Measurements from ENCODE around the gene FBXO31. TPM values are rescaled to one million over a fixed set of nuclear protein-coding genes. Genes with fewer than 3 reads are reported as not detected.
A peak's percentile ranks its signal among the peaks of the same experiment; 100 is the strongest.

Gene FBXO31
- total and polyA plus RNA-seq, 9 of the 15 experiments (the other 6 are each of a cell fraction or from before 2014, with no cell fraction given), result 0.18 to 33.3 (median 10.9) TPM

- TF ChIP-seq, protein P1, sequence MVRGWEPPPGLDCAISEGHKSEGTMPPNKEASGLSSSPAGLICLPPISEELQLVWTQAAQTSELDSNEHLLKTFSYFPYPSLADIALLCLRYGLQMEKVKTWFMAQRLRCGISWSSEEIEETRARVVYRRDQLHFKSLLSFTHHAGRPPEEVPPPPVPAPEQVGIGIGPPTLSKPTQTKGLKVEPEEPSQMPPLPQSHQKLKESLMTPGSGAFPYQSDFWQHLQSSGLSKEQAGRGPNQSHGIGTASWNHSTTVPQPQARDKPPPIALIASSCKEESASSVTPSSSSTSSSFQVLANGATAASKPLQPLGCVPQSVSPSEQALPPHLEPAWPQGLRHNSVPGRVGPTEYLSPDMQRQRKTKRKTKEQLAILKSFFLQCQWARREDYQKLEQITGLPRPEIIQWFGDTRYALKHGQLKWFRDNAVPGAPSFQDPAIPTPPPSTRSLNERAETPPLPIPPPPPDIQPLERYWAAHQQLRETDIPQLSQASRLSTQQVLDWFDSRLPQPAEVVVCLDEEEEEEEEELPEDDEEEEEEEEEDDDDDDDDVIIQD (CRISPR knock-in tag; IDR thresholded peaks at IDR 0.05), result no peak
- TF ChIP-seq, protein P2, sequence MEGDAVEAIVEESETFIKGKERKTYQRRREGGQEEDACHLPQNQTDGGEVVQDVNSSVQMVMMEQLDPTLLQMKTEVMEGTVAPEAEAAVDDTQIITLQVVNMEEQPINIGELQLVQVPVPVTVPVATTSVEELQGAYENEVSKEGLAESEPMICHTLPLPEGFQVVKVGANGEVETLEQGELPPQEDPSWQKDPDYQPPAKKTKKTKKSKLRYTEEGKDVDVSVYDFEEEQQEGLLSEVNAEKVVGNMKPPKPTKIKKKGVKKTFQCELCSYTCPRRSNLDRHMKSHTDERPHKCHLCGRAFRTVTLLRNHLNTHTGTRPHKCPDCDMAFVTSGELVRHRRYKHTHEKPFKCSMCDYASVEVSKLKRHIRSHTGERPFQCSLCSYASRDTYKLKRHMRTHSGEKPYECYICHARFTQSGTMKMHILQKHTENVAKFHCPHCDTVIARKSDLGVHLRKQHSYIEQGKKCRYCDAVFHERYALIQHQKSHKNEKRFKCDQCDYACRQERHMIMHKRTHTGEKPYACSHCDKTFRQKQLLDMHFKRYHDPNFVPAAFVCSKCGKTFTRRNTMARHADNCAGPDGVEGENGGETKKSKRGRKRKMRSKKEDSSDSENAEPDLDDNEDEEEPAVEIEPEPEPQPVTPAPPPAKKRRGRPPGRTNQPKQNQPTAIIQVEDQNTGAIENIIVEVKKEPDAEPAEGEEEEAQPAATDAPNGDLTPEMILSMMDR (IDR thresholded peaks at IDR 0.05 in 2 of 3, conservative IDR thresholded peaks at IDR 0.05 in 1 of 3; ENCODE audit: insufficient read depth in 2 of 3, low read depth in 1 of 3, low read length in 3 of 3), result peak in 2 of 3 experiments; percentile 1 to 24; a peak in 2 of 6 replicates
- peak; percentile 92 for TF ChIP-seq ETS1 (conservative IDR thresholded peaks at IDR 0.05; ENCODE audit: control insufficient read depth, low read depth, low read length)
- no peak for TF ChIP-seq SMARCB1 (IDR thresholded peaks at IDR 0.05; ENCODE audit: insufficient read length, low read depth)
- no peak for TF ChIP-seq ZBTB8A (IDR thresholded peaks at IDR 0.05; ENCODE audit: partially characterized antibody)
- peak; percentile 74; the same call in 1 of the 2 replicates for TF ChIP-seq ADNP (tag; IDR thresholded peaks at IDR 0.05)
- TF ChIP-seq PPARD (CRISPR knock-in tag; IDR thresholded peaks at IDR 0.05), result no peak
- no peak for TF ChIP-seq ZNF143 (CRISPR knock-in tag; IDR thresholded peaks at IDR 0.05)
- no peak for TF ChIP-seq BACH1 (tag; IDR thresholded peaks at IDR 0.05)
- TF ChIP-seq ZHX1 (conservative IDR thresholded peaks at IDR 0.05; ENCODE audit: low read length), result no peak
- TF ChIP-seq VEZF1 (CRISPR knock-in tag; IDR thresholded peaks at IDR 0.05), result peak; percentile 85
- TF ChIP-seq NEUROD1 (IDR thresholded peaks at IDR 0.05; ENCODE audit: borderline replicate concordance, low read depth, low read length, partially characterized antibody), result no peak
- TF ChIP-seq MTA1 (IDR thresholded peaks at IDR 0.05; ENCODE audit: borderline replicate concordance), result peak; percentile 78
- TF ChIP-seq, protein P3, sequence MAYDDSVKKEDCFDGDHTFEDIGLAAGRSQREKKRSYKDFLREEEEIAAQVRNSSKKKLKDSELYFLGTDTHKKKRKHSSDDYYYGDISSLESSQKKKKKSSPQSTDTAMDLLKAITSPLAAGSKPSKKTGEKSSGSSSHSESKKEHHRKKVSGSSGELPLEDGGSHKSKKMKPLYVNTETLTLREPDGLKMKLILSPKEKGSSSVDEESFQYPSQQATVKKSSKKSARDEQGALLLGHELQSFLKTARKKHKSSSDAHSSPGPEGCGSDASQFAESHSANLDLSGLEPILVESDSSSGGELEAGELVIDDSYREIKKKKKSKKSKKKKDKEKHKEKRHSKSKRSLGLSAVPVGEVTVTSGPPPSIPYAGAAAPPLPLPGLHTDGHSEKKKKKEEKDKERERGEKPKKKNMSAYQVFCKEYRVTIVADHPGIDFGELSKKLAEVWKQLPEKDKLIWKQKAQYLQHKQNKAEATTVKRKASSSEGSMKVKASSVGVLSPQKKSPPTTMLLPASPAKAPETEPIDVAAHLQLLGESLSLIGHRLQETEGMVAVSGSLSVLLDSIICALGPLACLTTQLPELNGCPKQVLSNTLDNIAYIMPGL (CRISPR knock-in tag; IDR thresholded peaks at IDR 0.05), result peak; percentile 89
- TF ChIP-seq ZNF282 (CRISPR knock-in tag; IDR thresholded peaks at IDR 0.05), result peak; percentile 20; the same call in 1 of the 2 replicates
- peak; percentile 95 for TF ChIP-seq CTBP1 (IDR thresholded peaks at IDR 0.05; ENCODE audit: borderline replicate concordance)
Observed at GRCh38 chr16:87383505-87384161, at the start of gene FBXO31 (continued).

Measured in K562 (cell line).